GM21723 (cell line): ENCODE measurements around the gene TBX18.

Experiments used
- ATAC-seq: cut with Tn5 transposase; IDR thresholded peaks from one replicate; pipeline ENCODE4 v1.9.1; 2021; ENCODE audit warnings: mild to moderate bottlenecking, moderate library complexity; ENCODE audit not compliant: unreplicated experiment

Gene TBX18

GRCh38 chr6:84675651-84676050 is 88.7 kb downstream of the TBX18 start:
- no peak for ATAC-seq

GRCh38 chr6:84674395-84674794 is 90.0 kb downstream of the TBX18 start:
- no peak for ATAC-seq

- ATAC-seq, result no peak
Measured at GRCh38 chr6:84671183-84671582, 93.2 kb downstream of the TBX18 start.

GRCh38 chr6:84669945-84670344 is 94.5 kb downstream of the TBX18 start:
- no peak for ATAC-seq

- ATAC-seq, result no peak
Measured at GRCh38 chr6:84667252-84668213, 96.9 kb downstream of the TBX18 start.

GRCh38 chr6:84665401-84665800 is 99.0 kb downstream of the TBX18 start:
- no peak for ATAC-seq

- ATAC-seq, result no peak
Measured at GRCh38 chr6:84663866-84664265, 100.5 kb downstream of the TBX18 start.

- no peak for ATAC-seq
Measured at GRCh38 chr6:84657486-84657885, 106.9 kb downstream of the TBX18 start.

- no peak for ATAC-seq
Measured at GRCh38 chr6:84657025-84657424, 107.4 kb downstream of the TBX18 start.

GRCh38 chr6:84653027-84653551 is 111.3 kb downstream of the TBX18 start:
- ATAC-seq, result no peak

- no peak for ATAC-seq
Measured at GRCh38 chr6:84652356-84653026, 111.9 kb downstream of the TBX18 start.

- ATAC-seq, result no peak
Measured at GRCh38 chr6:84651583-84651982, 112.8 kb downstream of the TBX18 start.

GRCh38 chr6:84648444-84648843 is 116.0 kb downstream of the TBX18 start:
- ATAC-seq, result no peak

- no peak for ATAC-seq
Measured at GRCh38 chr6:84645563-84646266, 118.7 kb downstream of the TBX18 start.

- no peak for ATAC-seq
Measured at GRCh38 chr6:84645000-84645399, 119.4 kb downstream of the TBX18 start.

GRCh38 chr6:84643778-84644177 is 120.6 kb downstream of the TBX18 start:
- no peak for ATAC-seq

GRCh38 chr6:84641076-84641475 is 123.3 kb downstream of the TBX18 start:
- ATAC-seq, result no peak

GRCh38 chr6:84639396-84639795 is 125.0 kb downstream of the TBX18 start:
- no peak for ATAC-seq

- no peak for ATAC-seq
Measured at GRCh38 chr6:84638286-84638685, 126.1 kb downstream of the TBX18 start.
